Mesodermal cell (in vitro differentiated cells): ENCODE measurements around the gene TMEM45B.
"Not testable (repeated sequence)": the region's sequence is repeated elsewhere in the genome, so short reads cannot be mapped to it uniquely, and the experiment has no call there.

ENCODE experiments used
- H3K27ac ChIP-seq: 2 replicates; pipeline ENCODE4 v1.7.0; 2013; ENCODE audit warnings: mild to moderate bottlenecking, low read depth, low read length, moderate library complexity; ENCODE audit not compliant: severe bottlenecking
- H3K36me3 ChIP-seq: 2 replicates; pipeline ENCODE4 v1.7.1; 2013; ENCODE audit warnings: mild to moderate bottlenecking, low read length, moderate library complexity; ENCODE audit not compliant: control insufficient read depth, insufficient read depth
- H3K4me1 ChIP-seq: one replicate; pipeline ENCODE4 v1.7.1; 2013; ENCODE audit warnings: mild to moderate bottlenecking, low read length; ENCODE audit not compliant: insufficient read depth, control insufficient read depth, poor library complexity, severe bottlenecking
- H3K4me3 ChIP-seq: 2 replicates; pipeline ENCODE4 v1.7.0; 2013; ENCODE audit warnings: low read length, control low read depth, mild to moderate bottlenecking; ENCODE audit not compliant: insufficient read depth, poor library complexity, severe bottlenecking; ENCODE audit errors: extremely low read depth
- H3K9me3 ChIP-seq: 2 replicates; pipeline ENCODE4 v1.7.1; 2013; ENCODE audit warnings: mild to moderate bottlenecking, low read length, moderate library complexity; ENCODE audit not compliant: control insufficient read depth
- WGBS, 2 experiments: methylation state at CpG; one replicate each; pipeline ENCODE4 v1.1.5; 2013; ENCODE audit warnings: missing lambda C conversion rate in 2 of 2; ENCODE audit not compliant: insufficient coverage in 2 of 2; 5-methylcytosine and 5-hydroxymethylcytosine counted together

TMEM45B gene

DNA sequence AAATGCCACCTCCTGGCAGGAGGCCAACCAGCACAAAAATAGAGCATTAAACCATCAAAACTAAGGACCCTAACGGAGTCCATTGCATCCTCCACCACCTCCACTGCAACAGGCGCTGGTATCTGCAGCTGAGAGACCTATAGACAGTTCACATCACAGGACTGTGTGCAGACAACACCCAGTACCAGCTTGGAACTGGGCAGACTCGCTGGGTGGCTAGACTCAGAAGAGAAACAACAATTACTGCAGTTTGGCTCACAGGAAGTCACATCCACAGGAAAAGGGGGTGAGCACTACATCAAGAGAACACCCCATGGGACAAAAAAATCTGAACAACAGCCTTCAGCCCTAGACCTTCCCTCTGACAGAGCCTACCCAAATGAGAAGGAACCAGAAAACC is 11.6 kb upstream of the TMEM45B start:
- H3K27ac ChIP-seq = no peak overlapping the region
- WGBS, 2 experiments = 84 to 100% methylated on average over 2 to 3 of the region's 3 CpGs
- H3K4me1 ChIP-seq = no peaks in the 10 kb centered on the region
- no peak overlapping the region for H3K4me3 ChIP-seq
- no peaks in the 10 kb centered on the region for H3K36me3 ChIP-seq
- H3K9me3 ChIP-seq = no peaks in the 10 kb centered on the region

DNA sequence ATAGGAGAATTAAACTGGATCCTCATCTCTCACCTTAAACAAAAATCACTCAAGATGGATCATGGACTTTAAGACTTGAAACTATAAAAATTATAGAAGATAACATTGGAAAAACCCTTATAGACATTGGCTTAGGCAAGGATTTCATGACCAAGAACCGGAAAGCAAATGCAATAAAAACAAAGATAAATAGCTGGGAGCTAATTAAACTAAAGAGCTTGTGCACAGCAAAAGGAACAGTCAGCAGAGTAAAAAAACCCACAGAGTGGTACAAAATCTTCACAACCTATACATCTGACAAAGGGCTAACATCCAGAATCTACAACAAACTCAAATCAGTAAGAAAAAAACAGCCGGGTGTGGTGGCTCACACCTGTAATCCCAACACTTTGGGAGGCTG is 7.4 kb upstream of the TMEM45B start:
- H3K9me3 ChIP-seq, H3K4me3 ChIP-seq, H3K27ac ChIP-seq, H3K4me1 ChIP-seq, H3K36me3 ChIP-seq: not testable (repeated sequence)
- 89 to 100% methylated on average over 1 of the region's 2 CpGs for WGBS, 2 experiments

DNA sequence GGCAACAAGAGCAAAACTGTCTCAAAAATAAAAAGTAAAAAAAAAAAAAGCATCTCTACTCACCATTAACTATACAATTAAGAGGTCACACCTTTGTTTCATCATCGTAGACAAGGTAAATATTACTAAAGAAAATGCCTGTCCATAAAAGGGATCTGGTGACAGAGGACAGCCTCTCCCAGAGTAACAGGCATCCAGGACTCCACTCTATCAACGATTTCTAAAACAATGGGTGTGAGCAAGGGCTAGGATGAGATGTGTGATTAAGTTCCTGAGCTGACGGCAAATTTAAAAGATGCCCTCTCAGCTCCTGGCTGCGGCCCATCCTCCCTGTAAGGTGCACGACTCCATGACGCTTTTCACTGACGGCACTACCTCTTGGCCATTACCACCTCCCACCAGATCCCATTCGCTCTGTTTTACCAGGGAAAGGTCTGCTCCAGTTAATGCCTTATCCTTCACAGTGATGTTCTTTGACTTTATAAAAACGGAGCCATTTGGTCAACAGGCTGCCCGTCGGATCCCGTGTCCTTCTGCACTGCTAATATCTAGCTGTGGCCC is 2.3 kb upstream of the TMEM45B start:
- H3K4me1 ChIP-seq = peaks cover 2% of the 10 kb centered on the region
- no peak overlapping the region for H3K27ac ChIP-seq
- no peaks in the 10 kb centered on the region for H3K36me3 ChIP-seq
- H3K9me3 ChIP-seq = no peaks in the 10 kb centered on the region
- H3K4me3 ChIP-seq = no peak overlapping the region
- 89 to 91% methylated on average over 10 of the region's 12 CpGs for WGBS, 2 experiments

DNA sequence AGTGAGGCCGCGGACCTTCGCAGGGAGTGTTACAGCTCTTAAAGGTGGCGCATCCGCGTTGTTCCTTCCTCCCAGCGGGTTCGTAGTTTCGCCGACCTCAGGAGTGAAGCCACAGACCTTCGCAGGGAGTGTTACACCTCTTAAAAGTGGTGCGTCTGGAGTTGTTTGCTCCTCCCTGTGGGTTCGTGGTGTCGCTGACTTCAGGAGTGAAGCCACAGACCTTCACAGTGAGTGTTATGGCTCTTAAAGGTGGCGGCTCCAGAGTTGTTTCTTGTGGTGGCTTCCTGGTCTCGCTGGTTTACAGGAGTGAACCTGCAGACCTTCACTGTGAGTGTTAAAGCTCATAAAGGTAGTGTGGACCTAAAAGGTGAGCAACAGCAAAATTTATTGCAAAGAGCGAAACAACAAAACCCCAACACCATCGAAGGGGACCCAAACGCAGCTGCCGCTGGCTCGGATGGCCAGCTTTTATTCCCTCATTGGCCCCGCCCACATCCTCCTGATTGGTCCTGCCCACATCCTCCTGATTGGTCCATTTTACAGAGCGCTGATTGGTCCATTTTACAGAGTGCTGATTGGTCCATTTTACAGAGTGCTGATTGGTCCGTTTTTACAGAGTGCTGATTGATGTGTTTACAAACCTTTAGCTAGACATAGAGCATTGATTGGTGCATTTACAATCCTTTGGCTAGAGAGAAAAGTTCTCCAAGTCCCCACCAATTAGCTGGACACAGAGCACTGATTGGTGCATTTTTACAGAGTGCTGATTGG is 1.2 kb upstream of the TMEM45B start:
- Histone ChIP-seq H3K36me3 (no peaks in the 10 kb centered on the region), H3K27ac (no peak overlapping the region), H3K4me1 (peaks cover 2% of the 10 kb centered on the region), H3K9me3 (no peaks in the 10 kb centered on the region), H3K4me3 (no peak overlapping the region)
- 95% methylated on average over 21 to 22 of the region's 24 CpGs for WGBS, 2 experiments

- Histone ChIP-seq H3K4me1 (peaks cover 7% of the 10 kb centered on the region), H3K36me3 (no peaks in the 10 kb centered on the region), H3K4me3 (no peak overlapping the region), H3K27ac (no peak overlapping the region), H3K9me3 (no peaks in the 10 kb centered on the region)
- WGBS, 2 experiments = no CpG with 5 or more reads among the region's 1 CpG
Observed at GRCh38 chr11:129817534-129818051, 1.9 kb downstream of the TMEM45B start.

DNA sequence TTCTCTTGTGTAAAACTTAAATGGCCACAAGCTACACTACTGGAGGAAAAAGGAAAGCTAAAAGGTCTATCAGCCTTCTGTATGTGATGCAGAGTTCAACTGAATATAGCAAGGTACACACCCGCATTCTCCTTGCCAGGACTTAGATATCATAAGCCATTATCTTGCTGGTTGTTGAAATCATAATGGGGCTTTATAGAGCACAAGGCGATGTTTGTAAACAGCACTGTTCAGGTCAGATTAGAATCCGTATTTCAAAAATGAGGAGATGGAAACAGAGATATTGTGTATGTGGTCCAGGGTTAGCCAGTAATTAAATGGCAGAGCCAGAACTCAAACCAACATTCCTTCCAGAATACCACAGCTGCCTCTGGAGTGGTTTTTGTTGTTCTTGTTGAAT is 2.6 kb downstream of the TMEM45B start:
- H3K4me1 ChIP-seq, H3K9me3 ChIP-seq, H3K36me3 ChIP-seq, H3K4me3 ChIP-seq, H3K27ac ChIP-seq: not testable (repeated sequence)
- WGBS, 2 experiments = 80 to 100% methylated on average over 1 to 2 of the region's 3 CpGs

- no peaks in the 10 kb centered on the region for H3K36me3 ChIP-seq
- no peak overlapping the region for H3K4me3 ChIP-seq
- H3K9me3 ChIP-seq = no peaks in the 10 kb centered on the region
- 88 to 97% methylated on average over 7 of the region's 9 CpGs for WGBS, 2 experiments
- peaks cover 7% of the 10 kb centered on the region for H3K4me1 ChIP-seq
- H3K27ac ChIP-seq = no peak overlapping the region
Observed at GRCh38 chr11:129819237-129819636, 3.6 kb downstream of the TMEM45B start.

DNA sequence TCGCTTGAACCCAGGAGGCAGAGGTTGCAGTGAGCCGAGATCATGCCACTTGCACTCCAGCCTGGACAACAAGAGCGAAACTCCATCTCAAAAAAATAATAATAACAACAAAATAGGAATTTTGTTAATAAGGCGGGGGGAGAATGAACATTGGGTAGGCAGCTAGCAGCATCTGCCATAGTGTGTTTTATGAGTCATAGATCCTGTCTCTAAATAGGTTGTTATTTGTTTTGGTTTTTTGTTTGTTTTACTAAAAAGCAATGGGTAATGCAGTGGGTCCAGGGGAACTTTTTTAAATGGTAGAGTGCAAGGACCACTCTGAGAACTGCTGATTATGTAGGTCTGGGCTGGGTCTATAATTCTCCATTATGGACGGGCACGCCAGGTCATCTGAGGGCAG is 4.6 kb downstream of the TMEM45B start:
- not testable (repeated sequence) for H3K27ac ChIP-seq, H3K9me3 ChIP-seq, H3K4me3 ChIP-seq, H3K36me3 ChIP-seq, H3K4me1 ChIP-seq
- 95 to 100% methylated on average over 3 of the region's 6 CpGs for WGBS, 2 experiments

DNA sequence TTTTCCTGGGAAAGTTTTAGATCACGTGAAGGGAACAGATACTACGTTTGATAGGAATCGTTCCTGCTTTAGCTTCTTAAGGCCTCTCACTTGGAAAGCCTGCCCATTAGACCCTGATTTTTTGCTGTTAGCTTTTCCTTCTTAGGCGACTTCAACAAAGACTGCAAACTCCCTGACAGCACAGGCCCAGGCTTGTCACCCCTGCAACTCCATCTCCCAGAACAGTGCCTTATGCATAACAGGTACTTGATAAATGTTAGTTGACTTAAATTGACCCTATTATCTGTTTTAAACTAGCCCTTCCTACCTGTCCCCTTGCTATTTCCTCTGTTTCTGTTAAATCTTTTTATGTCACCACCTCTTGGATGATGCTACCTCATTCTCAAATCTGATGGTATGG is 7.6 kb downstream of the TMEM45B start:
- H3K27ac ChIP-seq, H3K4me3 ChIP-seq: not testable (repeated sequence)
- 96 to 100% methylated on average over 4 of the region's 4 CpGs for WGBS, 2 experiments

GRCh38 chr11:129823799-129824198 is 8.2 kb downstream of the TMEM45B start:
- not testable (repeated sequence) for H3K4me3 ChIP-seq, H3K36me3 ChIP-seq, H3K27ac ChIP-seq, H3K9me3 ChIP-seq, H3K4me1 ChIP-seq
- 92 to 100% methylated on average over 1 to 2 of the region's 3 CpGs for WGBS, 2 experiments

More for the DNA sequence above, 7.6 kb downstream of the TMEM45B start:
- not testable (repeated sequence) for H3K9me3 ChIP-seq, H3K36me3 ChIP-seq, H3K4me1 ChIP-seq

GRCh38 chr11:129825380-129825779 is 9.7 kb downstream of the TMEM45B start:
- WGBS, 2 experiments = 79 to 90% methylated on average over 2 of the region's 4 CpGs
- H3K4me1 ChIP-seq = peaks cover 5% of the 10 kb centered on the region
- H3K27ac ChIP-seq = no peak overlapping the region
- H3K4me3 ChIP-seq = no peak overlapping the region
- no peaks in the 10 kb centered on the region for H3K9me3 ChIP-seq
- H3K36me3 ChIP-seq = no peaks in the 10 kb centered on the region
